Adipocyte (in vitro differentiated cells): ENCODE data around the gene MED8.

Experiments used
- DNase-seq: peaks from one replicate; pipeline ENCODE4 v3.0.0-alpha.2; 2015; ENCODE audit warnings: low read depth
- H3K27me3 ChIP-seq: replicated peaks from 2 replicates; pipeline ENCODE4 v1.7.0; 2013; ENCODE audit warnings: mild to moderate bottlenecking, low read length, moderate library complexity; ENCODE audit not compliant: control insufficient read depth, insufficient read depth
- H3K36me3 ChIP-seq: 2 replicates; pipeline ENCODE4 v1.7.0; 2013; ENCODE audit warnings: low read length, mild to moderate bottlenecking, moderate library complexity; ENCODE audit not compliant: control insufficient read depth, insufficient read depth, severe bottlenecking
- H3K4me1 ChIP-seq: 2 replicates; pipeline ENCODE4 v1.7.0; 2013; ENCODE audit warnings: mild to moderate bottlenecking, low read length, moderate library complexity; ENCODE audit not compliant: control insufficient read depth, insufficient read depth
- H3K4me3 ChIP-seq: 2 replicates; pipeline ENCODE4 v1.7.0; 2013; ENCODE audit warnings: mild to moderate bottlenecking, low read length, moderate library complexity
- H3K9ac ChIP-seq: 2 replicates; pipeline ENCODE4 v1.7.0; 2013; ENCODE audit warnings: mild to moderate bottlenecking, low read length, moderate library complexity
- H3K9me3 ChIP-seq: 2 replicates; pipeline ENCODE4 v1.7.0; 2013; ENCODE audit warnings: mild to moderate bottlenecking, low read length, moderate library complexity; ENCODE audit not compliant: control insufficient read depth

The MED8 gene

DNA sequence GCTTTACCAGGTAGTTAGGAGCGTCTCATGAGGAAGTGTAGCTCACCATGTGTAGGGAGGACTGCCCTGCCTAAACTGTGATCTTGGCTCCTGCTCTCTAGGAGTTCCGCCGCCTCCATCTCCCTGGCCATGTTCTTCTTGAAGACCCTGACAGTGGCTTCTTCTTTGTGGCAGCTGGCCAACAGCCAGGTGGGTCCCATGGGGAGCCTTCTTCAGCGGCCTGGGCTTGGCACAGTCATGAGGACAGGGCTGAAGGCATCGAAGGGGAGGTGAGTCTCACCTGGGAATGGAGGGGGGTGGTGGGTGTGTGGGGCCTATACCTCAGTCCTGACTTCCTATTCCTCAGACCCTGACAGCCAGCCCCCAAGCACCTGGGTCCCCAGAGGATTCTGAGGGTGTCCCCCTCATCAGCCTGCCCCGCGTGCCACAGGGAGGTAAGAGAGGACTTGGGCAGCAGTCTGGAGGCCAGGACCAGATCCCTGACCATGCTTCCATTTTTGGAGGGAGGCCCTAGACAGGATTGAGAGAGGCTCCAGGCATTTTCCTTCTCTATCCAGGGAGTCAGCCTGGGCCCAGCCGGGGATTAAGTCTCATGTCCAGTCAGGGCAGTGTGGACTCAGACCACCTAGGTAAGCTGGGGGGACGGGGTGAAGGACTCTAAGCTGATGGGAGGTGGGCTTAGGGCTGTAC is 42.7 kb upstream of the MED8 start:
- no peaks in the 10 kb centered on the region for H3K9me3 ChIP-seq
- no peak overlapping the region for H3K4me3 ChIP-seq
- peaks cover 48% of the 10 kb centered on the region for H3K4me1 ChIP-seq
- H3K27me3 ChIP-seq = no peaks in the 10 kb centered on the region
- peaks cover 78% of the 10 kb centered on the region for H3K36me3 ChIP-seq
- H3K9ac ChIP-seq = no peak overlapping the region
- no peak for DNase-seq

DNA sequence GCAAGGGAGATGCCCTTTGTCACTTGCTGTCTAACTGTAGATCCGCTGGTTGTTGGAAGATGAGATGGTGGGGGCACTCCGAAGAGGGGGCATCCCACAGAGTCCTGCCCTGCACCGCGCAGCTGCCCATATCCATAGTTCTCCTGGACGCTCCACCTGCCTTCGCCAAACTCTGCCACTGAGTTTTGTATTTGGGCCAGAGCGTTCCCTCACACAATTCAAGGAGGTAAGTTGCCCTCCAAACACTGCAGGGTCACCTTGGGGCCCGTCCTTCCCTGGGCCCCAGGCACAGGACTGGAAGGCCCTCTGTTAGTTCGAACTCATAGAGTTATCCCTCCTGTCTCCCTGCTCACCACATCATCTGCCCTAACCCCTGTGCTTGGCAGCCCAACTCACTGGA is 42.1 kb upstream of the MED8 start:
- DNase-seq = no peak
- Histone ChIP-seq H3K9ac (no peak overlapping the region), H3K27me3 (no peaks in the 10 kb centered on the region), H3K9me3 (no peaks in the 10 kb centered on the region), H3K36me3 (peaks cover 84% of the 10 kb centered on the region), H3K4me3 (no peak overlapping the region), H3K4me1 (peaks cover 41% of the 10 kb centered on the region)

DNA sequence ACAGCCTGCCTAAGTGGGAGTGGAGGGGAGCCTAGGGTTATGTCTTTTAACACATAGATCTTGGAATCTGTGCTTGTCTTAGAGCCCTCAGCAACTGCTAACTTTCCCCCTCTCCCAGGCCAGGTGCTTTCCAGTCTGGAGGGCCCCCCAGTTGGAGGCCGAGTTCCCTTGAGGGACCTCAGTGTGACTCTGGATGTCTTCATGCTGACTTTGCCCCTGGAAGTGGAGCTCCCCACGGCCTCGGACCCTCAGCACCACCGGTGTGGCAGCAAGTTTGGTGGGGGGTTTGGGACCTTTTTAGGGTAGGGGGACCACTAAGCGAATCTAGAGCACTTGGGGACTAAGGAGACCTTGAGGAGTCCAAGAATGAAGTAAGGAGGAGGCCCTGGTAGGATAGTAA is 41.2 kb upstream of the MED8 start:
- Histone ChIP-seq H3K4me3 (no peak overlapping the region), H3K27me3 (no peaks in the 10 kb centered on the region), H3K36me3 (peaks cover 92% of the 10 kb centered on the region), H3K4me1 (peaks cover 33% of the 10 kb centered on the region), H3K9me3 (no peaks in the 10 kb centered on the region), H3K9ac (no peak overlapping the region)
- no peak for DNase-seq

DNA sequence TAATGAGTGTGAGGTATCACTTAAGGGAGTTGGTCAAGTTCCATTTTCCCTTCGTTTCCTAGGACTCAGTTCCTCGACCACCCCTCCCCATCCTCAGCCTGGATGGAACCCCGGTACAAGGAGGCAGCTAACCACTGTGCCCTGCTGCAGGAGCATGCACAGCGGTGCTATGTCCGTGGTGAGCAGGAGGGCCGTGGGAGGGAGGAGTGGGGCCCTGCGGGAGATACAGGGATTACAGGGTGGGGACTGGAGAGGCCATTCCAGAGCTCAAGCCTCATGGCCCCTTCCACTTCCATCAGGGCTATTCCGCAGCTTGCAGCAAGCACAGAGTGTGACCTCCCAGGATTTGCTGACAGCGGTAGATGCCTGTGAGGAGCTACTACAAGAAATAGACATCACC is 38.3 kb upstream of the MED8 start:
- H3K9me3 ChIP-seq = no peaks in the 10 kb centered on the region
- H3K4me1 ChIP-seq = peaks cover 12% of the 10 kb centered on the region
- H3K36me3 ChIP-seq = peaks cover 99% of the 10 kb centered on the region
- no peak for DNase-seq
- H3K9ac ChIP-seq = no peak overlapping the region
- H3K4me3 ChIP-seq = no peak overlapping the region
- H3K27me3 ChIP-seq = no peaks in the 10 kb centered on the region

DNA sequence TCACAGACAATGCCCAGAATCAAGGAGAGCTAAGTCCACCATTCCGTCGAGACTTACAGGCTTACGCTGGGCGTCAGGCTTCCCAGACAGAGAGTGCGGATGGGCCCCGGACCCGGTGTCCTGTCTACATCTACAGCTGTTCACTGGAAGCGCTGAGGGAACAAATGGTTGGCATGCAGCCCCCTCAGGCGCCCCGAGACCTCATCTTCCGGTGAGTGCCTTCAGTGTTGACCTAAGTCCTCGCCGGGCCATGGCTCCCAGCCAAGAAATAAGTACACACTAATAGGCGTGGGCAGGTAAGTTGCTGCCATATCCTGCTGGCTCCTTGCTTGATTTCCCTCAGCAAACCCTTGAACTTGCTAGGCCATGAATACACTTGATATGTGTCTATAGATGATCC is 37.9 kb upstream of the MED8 start:
- Histone ChIP-seq H3K36me3 (peaks cover 99% of the 10 kb centered on the region), H3K9me3 (no peaks in the 10 kb centered on the region), H3K9ac (no peak overlapping the region), H3K4me1 (peaks cover 12% of the 10 kb centered on the region), H3K27me3 (no peaks in the 10 kb centered on the region), H3K4me3 (no peak overlapping the region)
- no peak for DNase-seq

DNA sequence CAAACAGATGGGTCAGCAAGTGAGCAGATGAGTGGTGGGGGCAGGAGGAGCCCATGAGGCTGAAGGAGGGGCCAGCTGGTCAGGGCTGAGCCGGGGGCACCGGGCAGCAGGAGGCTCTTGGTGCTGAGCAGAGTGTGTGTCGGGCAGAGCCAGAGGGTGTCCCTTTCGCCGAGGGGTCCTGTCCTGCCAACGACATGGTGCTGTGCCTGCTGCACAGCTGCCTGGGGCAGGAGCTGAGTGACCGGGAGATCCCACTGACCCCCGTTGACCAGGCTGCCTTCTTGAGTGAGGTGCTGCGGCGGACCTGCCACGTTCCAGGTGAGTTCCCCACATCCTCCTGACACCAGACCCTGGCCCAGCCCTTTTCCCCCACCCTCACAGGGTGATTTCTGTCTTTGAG is 36.6 kb upstream of the MED8 start:
- H3K9ac ChIP-seq = no peak overlapping the region
- H3K27me3 ChIP-seq = no peaks in the 10 kb centered on the region
- H3K9me3 ChIP-seq = no peaks in the 10 kb centered on the region
- H3K4me1 ChIP-seq = peaks cover 12% of the 10 kb centered on the region
- no peak for DNase-seq
- peaks cover 97% of the 10 kb centered on the region for H3K36me3 ChIP-seq
- H3K4me3 ChIP-seq = no peak overlapping the region

DNA sequence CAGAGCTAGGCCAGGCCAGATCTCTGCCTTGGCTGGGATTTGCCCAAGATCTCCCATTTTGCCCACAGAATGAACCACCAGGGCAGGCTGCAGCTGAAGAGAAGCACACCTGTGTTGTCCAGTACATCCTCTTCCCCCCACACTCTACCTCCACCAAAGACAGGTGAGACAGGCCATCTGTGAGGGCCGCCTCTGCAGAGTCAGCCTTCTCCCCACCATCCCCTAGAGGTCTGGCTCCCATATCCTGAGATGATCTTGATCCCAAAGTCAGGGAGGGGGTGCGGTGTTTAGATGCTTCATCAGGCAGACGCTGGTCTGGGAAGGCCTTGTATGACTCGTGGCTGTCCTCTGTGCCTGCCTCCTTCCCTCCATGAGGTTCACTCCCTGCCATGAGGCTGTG is 35.4 kb upstream of the MED8 start:
- Histone ChIP-seq H3K27me3 (no peaks in the 10 kb centered on the region), H3K4me1 (peaks cover 7% of the 10 kb centered on the region), H3K9ac (no peak overlapping the region), H3K4me3 (no peak overlapping the region), H3K36me3 (peaks cover 97% of the 10 kb centered on the region), H3K9me3 (no peaks in the 10 kb centered on the region)
- no peak for DNase-seq

DNA sequence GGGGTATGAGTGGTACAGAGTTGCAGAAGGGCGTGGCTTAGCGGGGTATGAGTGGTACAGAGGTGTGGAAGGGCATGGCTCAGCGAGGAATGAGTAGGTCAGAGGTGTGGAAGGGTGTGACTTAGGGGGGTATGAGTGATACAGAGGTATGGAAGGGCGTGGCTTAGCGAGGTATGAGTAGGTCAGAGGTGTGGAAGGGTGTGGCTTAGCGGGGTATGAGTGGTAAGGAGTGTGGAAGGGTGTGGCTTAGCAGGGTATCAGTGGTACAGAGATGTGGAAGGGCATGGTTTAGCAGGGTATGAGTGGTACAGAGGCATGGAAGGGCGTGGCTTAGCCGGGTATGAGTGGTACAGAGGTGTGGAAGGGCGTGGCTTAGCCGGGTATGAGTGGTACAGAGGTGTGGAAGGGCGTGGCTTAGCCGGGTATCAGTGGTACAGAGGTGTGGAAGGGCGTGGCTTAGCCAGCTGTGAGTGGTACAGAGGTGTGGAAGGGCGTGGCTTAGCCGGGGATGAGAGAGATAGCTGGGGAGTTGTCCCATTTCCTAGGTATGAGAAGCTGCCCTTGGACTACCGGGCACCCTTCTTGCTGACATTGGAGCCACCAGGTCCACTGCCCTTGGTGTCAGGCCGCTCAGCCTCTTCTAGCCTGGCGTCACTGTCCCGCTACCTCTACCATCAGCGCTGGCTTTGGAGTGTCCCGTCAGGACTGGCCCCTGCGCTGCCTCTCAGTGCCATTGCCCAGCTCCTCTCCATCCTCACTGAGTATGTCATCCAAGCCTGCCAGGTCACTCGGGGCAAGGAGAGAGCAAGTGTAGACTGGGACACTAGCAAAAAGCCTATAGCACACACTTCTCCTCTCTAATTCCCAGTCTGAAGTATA is 34.3 kb upstream of the MED8 start:
- Histone ChIP-seq H3K4me3 (no peak overlapping the region), H3K36me3 (peaks cover 97% of the 10 kb centered on the region), H3K27me3 (no peaks in the 10 kb centered on the region), H3K9ac (no peak overlapping the region), H3K9me3 (no peaks in the 10 kb centered on the region), H3K4me1 (no peaks in the 10 kb centered on the region)
- no peak for DNase-seq

DNA sequence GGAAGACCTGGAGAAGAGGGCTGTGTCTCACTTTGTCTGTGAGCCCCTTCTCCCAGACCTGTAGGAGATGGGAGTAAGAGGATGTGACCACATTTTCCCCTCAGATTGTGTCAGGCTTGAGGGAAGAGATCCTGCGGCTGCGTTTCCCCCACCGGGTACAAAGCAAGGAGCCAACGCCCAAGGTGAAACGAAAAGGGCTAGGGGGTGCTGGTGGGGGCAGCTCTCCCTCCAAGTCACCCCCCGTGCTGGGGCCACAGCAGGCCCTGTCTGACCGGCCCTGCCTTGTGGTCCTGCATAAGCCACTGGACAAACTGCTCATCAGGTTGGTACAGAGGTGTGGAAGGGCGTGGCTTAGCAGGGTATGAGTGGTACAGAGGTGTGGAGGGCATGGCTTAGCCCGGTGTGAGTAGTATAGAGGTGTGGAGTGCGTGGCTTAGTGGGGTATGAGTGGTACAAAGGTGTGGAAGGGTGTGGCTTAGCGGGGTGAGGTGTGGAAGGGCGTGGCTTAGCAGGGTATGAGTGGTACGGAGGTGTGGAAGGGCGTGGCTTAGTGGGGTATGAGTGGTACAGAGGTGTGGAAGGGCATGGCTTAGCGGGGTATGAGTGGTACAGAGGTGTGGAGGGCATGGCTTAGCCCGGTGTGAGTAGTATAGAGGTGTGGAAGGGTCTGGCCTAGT is 33.5 kb upstream of the MED8 start:
- Histone ChIP-seq H3K4me3 (no peak overlapping the region), H3K36me3 (peaks cover 97% of the 10 kb centered on the region), H3K9me3 (no peaks in the 10 kb centered on the region), H3K27me3 (no peaks in the 10 kb centered on the region), H3K9ac (no peak overlapping the region), H3K4me1 (no peaks in the 10 kb centered on the region)
- DNase-seq = no peak

DNA sequence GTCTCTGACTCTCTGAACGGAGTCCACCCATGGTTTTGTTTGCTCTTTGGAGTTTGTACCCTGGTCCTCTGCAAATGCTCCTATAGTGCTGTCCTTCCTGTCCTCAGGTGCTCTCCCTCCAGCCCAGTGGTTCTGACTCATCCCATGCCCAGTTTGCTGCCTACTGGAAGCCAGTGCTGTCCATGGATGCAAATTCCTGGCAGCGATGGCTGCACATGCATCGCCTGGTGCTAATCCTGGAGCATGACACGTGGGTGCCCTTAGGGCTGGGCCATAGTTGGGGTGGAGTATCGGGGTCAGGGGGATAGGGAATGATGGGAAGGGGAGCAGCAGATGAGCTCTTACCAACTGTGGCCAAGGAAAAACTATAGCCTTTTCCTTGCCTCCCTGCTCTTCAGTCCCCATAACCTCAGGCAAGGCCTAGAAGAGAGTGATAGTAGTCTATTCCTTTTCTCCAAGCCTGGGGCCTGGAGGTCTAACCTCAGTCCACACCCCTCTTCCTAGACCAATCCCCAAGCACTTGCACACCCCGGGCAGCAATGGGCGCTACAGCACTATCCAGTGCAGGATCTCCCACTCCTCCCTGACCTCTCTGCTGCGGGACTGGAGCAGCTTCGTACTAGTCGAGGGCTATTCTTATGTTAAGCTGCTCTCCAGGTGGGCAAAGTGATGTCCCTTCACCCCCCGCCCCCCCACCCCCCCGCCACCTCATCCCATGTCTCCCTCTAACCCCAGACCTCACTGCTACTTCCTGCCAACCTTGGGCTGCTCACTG is 32.6 kb upstream of the MED8 start:
- H3K27me3 ChIP-seq = no peaks in the 10 kb centered on the region
- no peaks in the 10 kb centered on the region for H3K4me1 ChIP-seq
- no peak overlapping the region for H3K4me3 ChIP-seq
- H3K9me3 ChIP-seq = no peaks in the 10 kb centered on the region
- H3K36me3 ChIP-seq = peaks cover 97% of the 10 kb centered on the region
- DNase-seq = no peak
- no peak overlapping the region for H3K9ac ChIP-seq

DNA sequence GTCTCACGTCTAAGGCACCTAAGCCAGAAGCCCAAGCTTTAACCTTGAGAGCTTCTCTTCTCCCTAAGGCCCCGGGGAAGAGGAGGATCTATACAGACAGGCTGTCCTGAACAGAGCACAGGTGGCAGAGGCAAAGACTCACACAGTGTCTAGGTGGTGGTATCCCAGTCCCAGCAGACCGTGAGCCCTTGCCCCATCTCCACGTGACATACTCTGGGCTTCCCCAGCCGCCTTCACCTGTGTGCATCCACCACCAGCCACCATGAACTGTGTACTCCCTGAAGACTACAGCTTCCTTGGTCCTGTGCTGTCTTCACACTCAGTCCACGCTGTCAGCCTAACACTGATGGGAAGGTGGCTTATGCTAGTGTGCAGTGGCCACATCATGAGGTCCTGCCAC is 31.8 kb upstream of the MED8 start:
- Histone ChIP-seq H3K9ac (no peak overlapping the region), H3K36me3 (peaks cover 97% of the 10 kb centered on the region), H3K4me1 (no peaks in the 10 kb centered on the region), H3K9me3 (no peaks in the 10 kb centered on the region), H3K27me3 (no peaks in the 10 kb centered on the region), H3K4me3 (no peak overlapping the region)
- DNase-seq = no peak
